ENCODE results near the gene CALU. TPM values are rescaled to one million over a fixed set of nuclear protein-coding genes. Genes with fewer than 3 reads are reported as not detected.
A peak's percentile ranks its signal among the peaks of the same experiment; 100 is the strongest.

CALU gene
- total RNA-seq, 8 experiments from 2014 or later = 66.8 to 449 (median 126) TPM

DNA sequence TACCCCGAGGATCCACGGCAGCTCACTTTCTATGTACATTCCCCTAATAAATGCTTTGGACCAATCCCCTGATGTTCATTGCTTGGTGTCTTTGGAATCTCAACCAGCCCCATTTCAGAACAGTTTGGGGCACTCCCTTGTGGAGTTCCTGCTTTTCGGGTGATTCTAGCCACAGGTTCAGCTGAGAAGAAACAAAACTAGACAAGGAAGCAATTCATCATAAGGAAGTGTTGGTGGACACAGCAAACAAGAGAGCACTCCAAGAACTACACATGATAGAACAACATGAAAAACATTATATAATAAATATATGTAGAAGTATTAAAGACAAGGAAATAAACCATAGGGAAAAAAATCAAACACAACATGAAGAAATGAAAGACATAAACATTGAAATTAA is 46.6 kb downstream of the CALU start:
- H3K4me1 ChIP-seq (replicated peaks in 1 of 2) = peaks cover 4 to 7% of the 10 kb centered on the region in 2 donors
- ATAC-seq (replicated peaks in 6 of 8) = no peak
- in situ Hi-C loops (cut with MboI; ENCODE audit: low pct_unique_long_range_greater_than_20kb in 2 of 9, low sequenced_read_pairs in 9 of 9, unreplicated experiment in 9 of 9) = no loop called here
- H3K4me3 ChIP-seq = no peak overlapping the region
- WGBS, 10 experiments = 62 to 100% (median 88%) methylated on average over 1 to 3 of the region's 3 CpGs; no CpG with 5 or more reads in 1 of the 10 experiments
- no peak overlapping the region for H3K27ac ChIP-seq

GRCh38 chr7:128788446-128789412 is 49.6 kb downstream of the CALU start:
- H3K4me1 ChIP-seq (replicated peaks in 1 of 2) = peaks cover 14 to 15% of the 10 kb centered on the region in 2 donors
- 13 to 100% (median 77%) methylated on average over 1 to 7 of the region's 9 CpGs for WGBS, 10 experiments
- in situ Hi-C loops (cut with MboI; ENCODE audit: low pct_unique_long_range_greater_than_20kb in 2 of 9, low sequenced_read_pairs in 9 of 9, unreplicated experiment in 9 of 9) = no loop called here
- ATAC-seq (replicated peaks in 6 of 8) = no peak
- H3K27ac ChIP-seq = no peak overlapping the region
- H3K4me3 ChIP-seq = no peak overlapping the region

DNA sequence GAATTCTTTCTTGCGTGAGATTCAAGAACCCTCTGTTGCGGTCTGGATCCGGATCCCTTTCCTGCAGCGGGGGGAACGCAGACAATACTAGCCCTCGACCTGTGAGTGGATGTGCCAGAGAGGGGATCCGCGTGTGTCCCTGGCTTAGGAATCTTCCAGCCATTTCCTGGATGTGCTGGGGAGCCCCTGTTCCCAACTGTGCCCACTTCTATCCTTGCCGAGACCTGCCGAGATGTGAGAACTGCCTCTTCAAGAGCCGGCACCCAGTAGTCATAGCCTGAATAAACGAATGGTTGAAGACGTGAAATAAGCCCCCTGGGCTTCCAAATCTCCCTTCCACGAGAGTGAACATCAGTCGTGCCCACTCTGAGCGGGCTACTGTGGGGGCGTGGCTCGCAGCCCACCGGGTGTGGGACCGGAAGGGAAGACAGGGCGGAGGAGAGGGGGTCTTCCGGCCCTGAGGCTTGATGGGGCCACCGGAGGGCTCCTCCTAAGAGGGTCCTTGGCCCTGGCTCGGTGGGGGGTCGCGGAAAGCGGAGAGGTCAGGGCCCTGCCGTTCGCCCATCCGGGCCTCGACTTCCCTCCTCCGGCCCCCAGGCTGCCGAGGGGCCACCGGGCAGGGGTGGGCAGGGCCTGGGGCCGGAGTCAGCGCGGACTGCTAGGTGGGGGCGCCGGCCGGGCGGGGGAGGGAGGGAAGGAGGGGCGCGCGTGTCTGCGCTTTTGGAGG is 51.3 kb downstream of the CALU start:
- Histone ChIP-seq H3K4me3 (peak overlapping the region; percentile 60 to 82 (median 70)), H3K4me1 (replicated peaks in 1 of 2) (peaks cover 14 to 15% of the 10 kb centered on the region in 2 donors), H3K27ac (no peak overlapping the region)
- in situ Hi-C loops (cut with MboI; ENCODE audit: low pct_unique_long_range_greater_than_20kb in 2 of 9, low sequenced_read_pairs in 9 of 9, unreplicated experiment in 9 of 9) = no loop called here
- ATAC-seq (replicated peaks in 6 of 8) = peak in 7 of 8 experiments; percentile 5 to 37 (median 13)
- WGBS, 10 experiments = 34 to 100% (median 67%) methylated on average over 1 to 7 of the region's 45 CpGs; no CpG with 5 or more reads in 4 of the 10 experiments

DNA sequence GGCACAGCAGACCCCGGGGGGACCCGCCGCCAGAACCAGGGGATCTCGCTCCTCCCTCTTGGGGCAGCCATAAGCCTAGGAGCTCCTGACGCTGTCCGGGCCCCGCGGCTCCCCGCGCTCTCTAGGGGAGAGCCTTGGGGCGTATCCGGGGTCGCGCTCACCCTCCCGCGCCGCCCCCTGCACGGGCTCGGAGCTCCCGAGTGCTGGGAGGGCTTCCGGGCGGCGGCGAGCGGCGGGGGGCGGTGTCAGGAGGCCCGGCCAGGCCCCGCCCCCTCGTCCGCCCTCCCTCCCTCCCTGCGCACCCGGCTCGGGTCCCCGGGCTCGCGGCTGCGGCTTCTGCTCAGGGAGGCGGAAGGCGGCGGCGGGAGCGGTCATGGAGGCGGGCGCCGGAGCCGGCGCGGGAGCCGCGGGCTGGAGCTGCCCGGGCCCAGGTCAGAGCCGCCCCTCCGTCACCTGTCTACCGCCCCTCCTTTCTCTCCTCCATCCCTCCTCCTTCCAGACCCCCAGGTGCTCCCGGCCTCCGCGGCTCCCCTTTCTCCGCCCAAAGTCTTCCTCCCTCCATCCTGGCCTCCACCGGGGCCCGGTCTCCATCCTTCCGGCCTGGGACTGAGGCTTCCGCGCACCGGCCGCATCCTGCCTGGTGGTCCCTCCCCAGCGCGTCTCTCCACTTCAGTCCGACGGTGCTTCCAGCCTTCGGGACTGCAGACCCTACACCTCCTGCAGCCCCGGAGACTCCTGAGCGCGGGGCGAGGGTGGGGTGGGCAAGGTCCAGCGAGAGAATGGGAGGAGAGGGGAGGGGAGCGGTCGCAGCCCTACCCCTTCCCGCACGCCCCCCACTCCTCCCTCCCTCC is 52.2 kb downstream of the CALU start, which contains the start of gene CCDC136:
CCDC136 (plus strand) TSS at position 848 of the 851 bp plus-strand sequence. CDS start 444 bp downstream, outside the sequence.
- WGBS, 10 experiments = no CpG with 5 or more reads among the region's 80 CpGs
- in situ Hi-C loops (cut with MboI; ENCODE audit: low pct_unique_long_range_greater_than_20kb in 2 of 9, low sequenced_read_pairs in 9 of 9, unreplicated experiment in 9 of 9) = no loop called here
- ATAC-seq (replicated peaks in 6 of 8) = peak; percentile 80 to 95 (median 84)
- H3K4me1 ChIP-seq (replicated peaks in 1 of 2) = peaks cover 14 to 15% of the 10 kb centered on the region in 2 donors
- peak within 1 kb of the TSS; percentile 60 to 82 (median 70) for H3K4me3 ChIP-seq
- peak within 1 kb of the TSS; percentile 24 to 62 for H3K27ac ChIP-seq

- WGBS, 10 experiments = no CpG with 5 or more reads among the region's 9 CpGs
- in situ Hi-C loops (cut with MboI; ENCODE audit: low pct_unique_long_range_greater_than_20kb in 2 of 9, low sequenced_read_pairs in 9 of 9, unreplicated experiment in 9 of 9) = no loop called here
- peak overlapping the region; percentile 60 to 82 (median 70) for H3K4me3 ChIP-seq
- peak overlapping the region; percentile 24 to 62 for H3K27ac ChIP-seq
- peaks cover 14 to 15% of the 10 kb centered on the region in 2 donors for H3K4me1 ChIP-seq (replicated peaks in 1 of 2)
- peak in 5 of 8 experiments; percentile 30 to 52 (median 44) for ATAC-seq (replicated peaks in 6 of 8)
These were observed 52.8 kb downstream of the CALU start for GRCh38 chr7:128791972-128792327.

GRCh38 chr7:128792471-128793180 is 53.5 kb downstream of the CALU start:
- no peak for ATAC-seq (replicated peaks in 6 of 8)
- Histone ChIP-seq H3K4me3 (peak overlapping the region; percentile 60 to 82 (median 70)), H3K27ac (peak overlapping the region in 1 of 2 donors; percentile 4), H3K4me1 (replicated peaks in 1 of 2) (peaks cover 14 to 15% of the 10 kb centered on the region in 2 donors)
- WGBS, 10 experiments = 27 to 83% (median 60%) methylated on average over 1 to 7 of the region's 10 CpGs; no CpG with 5 or more reads in 4 of the 10 experiments
- in situ Hi-C loops (cut with MboI; ENCODE audit: low pct_unique_long_range_greater_than_20kb in 2 of 9, low sequenced_read_pairs in 9 of 9, unreplicated experiment in 9 of 9) = no loop called here

DNA sequence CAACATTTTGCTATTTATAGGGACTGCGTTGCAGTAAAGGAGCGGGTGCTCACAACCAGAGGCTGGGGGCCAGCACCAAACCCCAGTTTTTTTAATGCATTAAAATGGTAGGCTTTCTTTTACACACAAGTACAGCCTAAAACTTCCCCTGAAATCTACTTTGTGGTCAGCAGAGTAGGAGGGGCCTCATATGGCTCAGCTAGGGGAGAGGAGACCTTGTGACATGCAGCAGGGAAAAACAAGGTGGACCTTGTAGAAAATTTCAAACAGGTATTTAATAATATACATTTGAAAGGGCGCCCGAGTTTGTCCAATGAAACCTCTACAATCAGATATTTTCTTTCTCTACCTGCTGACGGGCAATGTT is 54.0 kb downstream of the CALU start:
- Histone ChIP-seq H3K27ac (no peak overlapping the region), H3K4me3 (no peak overlapping the region), H3K4me1 (replicated peaks in 1 of 2) (peaks cover 14 to 15% of the 10 kb centered on the region in 2 donors)
- ATAC-seq (replicated peaks in 6 of 8) = no peak
- in situ Hi-C loops (cut with MboI; ENCODE audit: low pct_unique_long_range_greater_than_20kb in 2 of 9, low sequenced_read_pairs in 9 of 9, unreplicated experiment in 9 of 9) = no loop called here
- WGBS, 10 experiments = 83 to 100% (median 97%) methylated on average over 1 to 5 of the region's 5 CpGs; no CpG with 5 or more reads in 2 of the 10 experiments

DNA sequence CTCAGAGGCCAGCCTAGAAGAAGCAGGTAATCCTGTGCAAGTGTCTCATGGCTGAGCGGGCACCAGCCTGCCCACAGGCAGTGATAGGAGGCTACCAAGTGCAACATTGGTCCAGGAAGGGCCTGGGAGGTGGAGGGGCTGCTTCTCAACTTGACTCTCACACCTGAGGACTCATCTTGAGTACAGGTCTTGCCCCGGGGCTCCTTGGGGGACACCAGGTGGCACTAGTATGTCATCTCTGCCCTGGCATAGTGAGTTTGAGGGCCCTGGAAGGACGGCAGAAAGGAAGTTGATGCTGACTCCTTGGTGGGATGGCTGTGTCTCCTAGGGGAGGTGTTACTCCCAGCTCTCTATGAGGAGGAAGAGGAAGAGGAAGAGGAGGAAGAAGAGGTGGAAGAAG is 54.9 kb downstream of the CALU start:
- ATAC-seq (replicated peaks in 6 of 8) = no peak
- in situ Hi-C loops (cut with MboI; ENCODE audit: low pct_unique_long_range_greater_than_20kb in 2 of 9, low sequenced_read_pairs in 9 of 9, unreplicated experiment in 9 of 9) = no loop called here
- H3K4me3 ChIP-seq = no peak overlapping the region
- H3K27ac ChIP-seq = no peak overlapping the region
- peaks cover 12 to 14% of the 10 kb centered on the region in 2 donors for H3K4me1 ChIP-seq (replicated peaks in 1 of 2)
- WGBS, 10 experiments = 60 to 100% (median 90%) methylated on average over 1 to 2 of the region's 3 CpGs; no CpG with 5 or more reads in 4 of the 10 experiments

DNA sequence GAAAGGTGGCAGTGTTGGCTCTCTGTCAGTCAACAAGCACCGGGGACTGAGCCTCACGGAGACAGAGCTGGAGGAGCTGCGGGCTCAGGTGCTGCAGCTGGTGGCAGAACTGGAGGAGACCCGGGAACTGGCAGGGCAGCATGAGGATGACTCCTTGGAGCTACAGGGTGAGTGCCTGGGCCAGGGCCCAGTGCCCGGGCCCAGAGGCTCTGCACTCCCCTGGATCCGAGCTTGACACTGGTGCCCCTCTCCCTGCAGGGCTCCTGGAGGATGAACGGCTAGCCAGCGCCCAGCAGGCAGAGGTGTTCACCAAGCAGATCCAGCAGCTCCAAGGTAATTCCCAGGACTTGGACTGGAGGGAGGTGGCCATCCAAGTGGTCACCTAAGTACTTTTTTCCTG is 55.3 kb downstream of the CALU start:
- Histone ChIP-seq H3K4me1 (replicated peaks in 1 of 2) (peaks cover 10 to 11% of the 10 kb centered on the region in 2 donors), H3K27ac (no peak overlapping the region), H3K4me3 (no peak overlapping the region)
- WGBS, 10 experiments = 85 to 100% (median 95%) methylated on average over 1 to 5 of the region's 8 CpGs; no CpG with 5 or more reads in 6 of the 10 experiments
- ATAC-seq (replicated peaks in 6 of 8) = no peak
- in situ Hi-C loops (cut with MboI; ENCODE audit: low pct_unique_long_range_greater_than_20kb in 2 of 9, low sequenced_read_pairs in 9 of 9, unreplicated experiment in 9 of 9) = no loop called here

DNA sequence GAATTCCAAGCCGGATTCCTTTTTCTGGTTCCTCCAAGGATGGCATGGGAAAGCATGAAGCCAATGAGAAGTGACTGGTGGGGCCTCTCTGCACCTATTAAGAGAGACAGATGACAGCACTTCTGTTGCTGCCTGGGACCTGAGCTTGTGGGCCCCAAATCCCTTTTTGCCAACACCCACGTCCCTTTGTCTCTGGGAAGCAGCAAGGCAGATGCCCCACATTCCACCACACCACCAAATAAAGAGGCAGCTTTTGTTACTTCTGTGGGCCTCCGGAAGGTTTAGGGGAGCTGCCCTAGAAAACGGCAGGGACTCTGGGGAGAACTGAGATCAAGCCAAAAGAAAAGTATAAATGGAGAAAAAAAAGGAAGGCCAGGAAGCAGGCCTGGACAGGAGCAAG is 56.0 kb downstream of the CALU start:
- in situ Hi-C loops (cut with MboI; ENCODE audit: low pct_unique_long_range_greater_than_20kb in 2 of 9, low sequenced_read_pairs in 9 of 9, unreplicated experiment in 9 of 9) = no loop called here
- Histone ChIP-seq H3K4me3 (no peak overlapping the region), H3K27ac (no peak overlapping the region), H3K4me1 (replicated peaks in 1 of 2) (peaks cover 10 to 11% of the 10 kb centered on the region in 2 donors)
- ATAC-seq (replicated peaks in 6 of 8) = no peak
- WGBS, 10 experiments = 17 to 100% (median 80%) methylated on average over 1 to 4 of the region's 4 CpGs; no CpG with 5 or more reads in 2 of the 10 experiments

- no peak overlapping the region for H3K4me3 ChIP-seq
- WGBS, 10 experiments = 50 to 100% (median 75%) methylated on average over 1 to 5 of the region's 5 CpGs; no CpG with 5 or more reads in 4 of the 10 experiments
- no peak overlapping the region for H3K27ac ChIP-seq
- H3K4me1 ChIP-seq (replicated peaks in 1 of 2) = peaks cover 10 to 11% of the 10 kb centered on the region in 2 donors
- no peak for ATAC-seq (replicated peaks in 6 of 8)
- in situ Hi-C loops (cut with MboI; ENCODE audit: low pct_unique_long_range_greater_than_20kb in 2 of 9, low sequenced_read_pairs in 9 of 9, unreplicated experiment in 9 of 9) = no loop called here
These were observed 57.2 kb downstream of the CALU start for GRCh38 chr7:128796327-128796726.

DNA sequence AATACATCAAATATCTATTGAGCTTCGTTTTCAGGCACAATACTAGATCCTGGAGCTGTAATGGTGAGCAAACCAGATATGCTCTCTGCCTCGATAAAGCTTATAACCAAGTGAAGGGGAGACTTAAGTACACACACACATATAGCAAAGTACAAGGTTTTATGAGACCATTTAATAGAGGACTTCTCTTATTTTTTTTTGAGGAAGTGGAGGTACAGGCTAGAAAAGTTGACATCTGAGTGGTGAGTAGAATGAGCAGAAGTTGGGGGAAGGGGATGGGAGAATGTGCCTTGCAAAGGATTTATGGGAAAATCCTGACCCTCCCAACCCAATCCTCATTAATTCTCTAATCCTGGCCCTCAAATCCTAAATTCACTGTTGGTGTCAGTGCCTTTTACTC is 60.3 kb downstream of the CALU start:
- H3K27ac ChIP-seq = no peak overlapping the region
- no peak overlapping the region for H3K4me3 ChIP-seq
- in situ Hi-C loops (cut with MboI; ENCODE audit: low pct_unique_long_range_greater_than_20kb in 2 of 9, low sequenced_read_pairs in 9 of 9, unreplicated experiment in 9 of 9) = no loop called here
- 73 to 100% (median 90%) methylated on average over 1 to 2 of the region's 2 CpGs; no CpG with 5 or more reads in 5 of the 10 experiments for WGBS, 10 experiments
- ATAC-seq (replicated peaks in 6 of 8) = no peak
- H3K4me1 ChIP-seq (replicated peaks in 1 of 2) = peaks cover 4 to 6% of the 10 kb centered on the region in 2 donors
